ENCODE results near the gene KIF14. TPM values are rescaled to one million over a fixed set of nuclear protein-coding genes. Genes with fewer than 3 reads are reported as not detected.

The KIF14 gene
- 24.2 TPM for polyA plus RNA-seq (2012; ENCODE audit: insufficient read depth, insufficient read length)

- peak; percentile 91 for DNase-seq (ENCODE audit: low read depth, low spot score)
- peak within 1 kb of the TSS; percentile 85 for H3K4me3 ChIP-seq (ENCODE audit: low read length)
Measured at GRCh38 chr1:200620273-200621131, at the start of gene KIF14. Gene KIF14 (minus strand): TSS chr1:200620751. CDS start chr1:200618723, 2,028 bp downstream.

GRCh38 chr1:200669314-200670241, 49.0 kb upstream of the KIF14 start, which contains the start of gene DDX59:
Gene DDX59 (minus strand): TSS chr1:200669907. CDS start chr1:200666740, 3,167 bp downstream.
- peak within 1 kb of the TSS; percentile 83 for H3K4me3 ChIP-seq (ENCODE audit: low read length)
- DNase-seq (ENCODE audit: low read depth, low spot score): peak; percentile 84

GRCh38 chr1:200668514-200669313, 48.2 kb upstream of the KIF14 start:
- no peak for DNase-seq (ENCODE audit: low read depth, low spot score)
- peak overlapping the region; percentile 83 for H3K4me3 ChIP-seq (ENCODE audit: low read length)

- DNase-seq (ENCODE audit: low read depth, low spot score): no peak
- H3K4me3 ChIP-seq (ENCODE audit: low read length): no peak overlapping the region
Measured at GRCh38 chr1:200666309-200666708, 45.8 kb upstream of the KIF14 start.

- H3K4me3 ChIP-seq (ENCODE audit: low read length): no peak overlapping the region
Measured at GRCh38 chr1:200665861-200666260, 45.3 kb upstream of the KIF14 start.

GRCh38 chr1:200660719-200661118, 40.2 kb upstream of the KIF14 start:
- DNase-seq (ENCODE audit: low read depth, low spot score): no peak
- no peak overlapping the region for H3K4me3 ChIP-seq (ENCODE audit: low read length)

More at GRCh38 chr1:200665861-200666260, 45.3 kb upstream of the KIF14 start:
- DNase-seq (ENCODE audit: low read depth, low spot score): no peak

GRCh38 chr1:200659269-200659668, 38.7 kb upstream of the KIF14 start:
- H3K4me3 ChIP-seq (ENCODE audit: low read length): no peak overlapping the region
- DNase-seq (ENCODE audit: low read depth, low spot score): no peak

- no peak for DNase-seq (ENCODE audit: low read depth, low spot score)
- H3K4me3 ChIP-seq (ENCODE audit: low read length): no peak overlapping the region
Measured at GRCh38 chr1:200658037-200658818, 37.7 kb upstream of the KIF14 start.

GRCh38 chr1:200654660-200655059, 34.1 kb upstream of the KIF14 start:
- DNase-seq (ENCODE audit: low read depth, low spot score): no peak
- H3K4me3 ChIP-seq (ENCODE audit: low read length): no peak overlapping the region

GRCh38 chr1:200653022-200653462, 32.5 kb upstream of the KIF14 start:
- no peak overlapping the region for H3K4me3 ChIP-seq (ENCODE audit: low read length)
- peak; percentile 5 for DNase-seq (ENCODE audit: low read depth, low spot score)

GRCh38 chr1:200652378-200652777, 31.8 kb upstream of the KIF14 start:
- no peak overlapping the region for H3K4me3 ChIP-seq (ENCODE audit: low read length)
- DNase-seq (ENCODE audit: low read depth, low spot score): no peak

GRCh38 chr1:200646515-200646914, 26.0 kb upstream of the KIF14 start:
- no peak for DNase-seq (ENCODE audit: low read depth, low spot score)
- no peak overlapping the region for H3K4me3 ChIP-seq (ENCODE audit: low read length)

- no peak overlapping the region for H3K4me3 ChIP-seq (ENCODE audit: low read length)
- DNase-seq (ENCODE audit: low read depth, low spot score): no peak
Measured at GRCh38 chr1:200644021-200644420, 23.5 kb upstream of the KIF14 start.

- no peak for DNase-seq (ENCODE audit: low read depth, low spot score)
- no peak overlapping the region for H3K4me3 ChIP-seq (ENCODE audit: low read length)
Measured at GRCh38 chr1:200642481-200642880, 21.9 kb upstream of the KIF14 start.

- no peak for DNase-seq (ENCODE audit: low read depth, low spot score)
- H3K4me3 ChIP-seq (ENCODE audit: low read length): no peak overlapping the region
Measured at GRCh38 chr1:200640963-200641401, 20.4 kb upstream of the KIF14 start.

GRCh38 chr1:200640373-200640962, 19.9 kb upstream of the KIF14 start:
- no peak overlapping the region for H3K4me3 ChIP-seq (ENCODE audit: low read length)
- DNase-seq (ENCODE audit: low read depth, low spot score): no peak

GRCh38 chr1:200638073-200638472, 17.5 kb upstream of the KIF14 start:
- no peak for DNase-seq (ENCODE audit: low read depth, low spot score)
- no peak overlapping the region for H3K4me3 ChIP-seq (ENCODE audit: low read length)

- no peak overlapping the region for H3K4me3 ChIP-seq (ENCODE audit: low read length)
- no peak for DNase-seq (ENCODE audit: low read depth, low spot score)
Measured at GRCh38 chr1:200636681-200637080, 16.1 kb upstream of the KIF14 start.
